Osteocyte (in vitro differentiated cells): ENCODE data around the gene SLC2A9. TPM values are rescaled to one million over a fixed set of nuclear protein-coding genes. Genes with fewer than 3 reads are reported as not detected.
"Not testable (repeated sequence)": the region's sequence is repeated elsewhere in the genome, so short reads cannot be mapped to it uniquely, and the experiment has no call there.

Experiments used
- DNase-seq: peaks from one replicate; pipeline ENCODE4 v3.0.0; 2021; ENCODE audit warnings: mixed read lengths; ENCODE audit not compliant: unreplicated experiment; ENCODE audit errors: extremely low spot score
- H3K27ac Mint-ChIP-seq: one replicate; pipeline ENCODE4 v1.8.0; 2021; ENCODE audit warnings: mild to moderate bottlenecking, mixed read lengths; ENCODE audit not compliant: unreplicated experiment
- H3K27me3 Mint-ChIP-seq: one replicate; pipeline ENCODE4 v1.8.0; 2021; ENCODE audit warnings: mixed read lengths; ENCODE audit not compliant: unreplicated experiment
- H3K36me3 Mint-ChIP-seq: one replicate; pipeline ENCODE4 v1.8.0; 2021; ENCODE audit warnings: mixed read lengths; ENCODE audit not compliant: unreplicated experiment
- H3K4me1 Mint-ChIP-seq: one replicate; pipeline ENCODE4 v1.8.0; 2021; ENCODE audit warnings: mixed read lengths; ENCODE audit not compliant: unreplicated experiment
- H3K4me3 Mint-ChIP-seq: one replicate; pipeline ENCODE4 v1.8.0; 2021; ENCODE audit warnings: mild to moderate bottlenecking, moderate library complexity, mixed read lengths; ENCODE audit not compliant: unreplicated experiment
- H3K9me3 Mint-ChIP-seq: one replicate; pipeline ENCODE4 v1.8.0; 2021; ENCODE audit warnings: mixed read lengths; ENCODE audit not compliant: unreplicated experiment
- CTCF ChIP-seq: fragments of 200-600 bp; sonication (generic); IDR thresholded peaks from 2 replicates; pipeline ENCODE4 v1.5.0; 2021; ENCODE audit warnings: antibody characterized with exemption, mild to moderate bottlenecking, moderate library complexity
- total RNA-seq: library from RNA; stranded (reverse); gene quantifications from 2 replicates; pipeline ENCODE4 v1.2.1, GENCODE V29; 2021

SLC2A9 gene
- total RNA-seq, 1 donor from 2014 or later: 0.43 TPM

DNA sequence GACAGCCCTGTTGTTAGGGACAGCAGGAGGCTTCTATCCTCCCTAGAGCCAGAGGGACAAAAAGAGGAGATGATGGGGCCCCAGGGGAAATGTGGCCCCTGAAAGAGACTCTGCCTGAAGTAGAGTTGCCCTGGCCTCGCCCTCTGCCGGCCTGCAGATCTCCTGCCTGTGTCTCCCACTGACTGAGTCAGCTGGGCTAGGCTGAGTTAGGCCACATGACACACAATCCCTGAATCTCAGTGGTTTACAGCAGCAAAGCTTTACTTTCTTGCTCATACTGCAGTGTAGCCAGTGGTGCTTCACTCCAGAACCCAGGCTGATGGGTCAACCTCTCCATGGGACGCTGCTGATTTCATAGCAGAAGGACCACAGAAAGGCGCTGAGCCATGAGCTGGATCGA is 216.4 kb downstream of the SLC2A9 start:
- H3K27ac Mint-ChIP-seq: no peak overlapping the region
- H3K4me1 Mint-ChIP-seq: no peaks in the 10 kb centered on the region
- H3K36me3 Mint-ChIP-seq: no peaks in the 10 kb centered on the region
- DNase-seq: no peak
- no peak overlapping the region for H3K4me3 Mint-ChIP-seq
- H3K27me3 Mint-ChIP-seq: no peaks in the 10 kb centered on the region
- H3K9me3 Mint-ChIP-seq: peaks cover 4% of the 10 kb centered on the region
- TF ChIP-seq CTCF: no peak

- H3K9me3 Mint-ChIP-seq: peaks cover 4% of the 10 kb centered on the region
- H3K27me3 Mint-ChIP-seq: no peaks in the 10 kb centered on the region
- TF ChIP-seq CTCF: no peak
- H3K4me1 Mint-ChIP-seq: no peaks in the 10 kb centered on the region
- H3K4me3 Mint-ChIP-seq: no peak overlapping the region
- no peak for DNase-seq
- H3K27ac Mint-ChIP-seq: no peak overlapping the region
- H3K36me3 Mint-ChIP-seq: no peaks in the 10 kb centered on the region
Observed at GRCh38 chr4:9800848-9801247, 220.4 kb downstream of the SLC2A9 start.

DNA sequence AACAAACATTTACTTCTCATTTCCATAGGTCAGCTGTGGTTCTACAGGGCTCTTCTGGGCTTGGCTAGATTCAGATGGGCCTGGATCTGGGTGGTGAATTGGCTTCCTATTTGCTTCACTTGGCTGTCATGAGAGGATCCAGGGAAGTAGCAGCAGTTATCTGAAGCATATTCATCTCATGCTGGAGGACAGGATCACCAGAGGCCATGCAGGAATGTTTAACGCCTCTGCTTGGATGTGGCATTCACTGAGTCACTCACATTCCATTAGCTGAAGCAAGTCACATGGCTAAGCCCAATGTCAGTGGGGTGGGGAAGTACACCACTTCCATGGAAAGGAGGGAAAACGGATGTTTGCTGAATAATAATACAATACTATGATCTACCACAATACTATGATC is 224.7 kb downstream of the SLC2A9 start:
- not testable (repeated sequence) for H3K9me3 Mint-ChIP-seq, H3K27me3 Mint-ChIP-seq, H3K4me1 Mint-ChIP-seq, H3K4me3 Mint-ChIP-seq, H3K27ac Mint-ChIP-seq, H3K36me3 Mint-ChIP-seq, DNase-seq

DNA sequence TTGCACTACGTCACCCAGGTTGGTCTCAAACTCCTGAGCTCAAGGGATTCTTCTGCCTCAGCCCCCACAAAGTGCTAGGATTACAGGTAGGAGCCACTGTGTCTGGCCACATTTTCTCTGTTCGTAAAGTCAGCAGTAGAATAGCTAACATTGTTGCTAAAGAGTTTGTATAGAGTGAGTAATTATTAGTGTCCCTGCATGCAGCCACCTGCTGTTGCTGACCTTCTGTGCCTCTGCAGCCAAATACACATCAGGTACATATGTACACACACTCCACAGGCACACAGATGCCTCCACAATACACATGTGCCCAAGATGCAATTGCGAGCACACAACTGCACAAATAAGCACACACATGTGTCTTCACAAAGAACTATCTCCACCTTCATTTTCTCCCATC is 228.9 kb downstream of the SLC2A9 start:
- Mint-ChIP-seq H3K36me3 (no peaks in the 10 kb centered on the region), H3K27me3 (no peaks in the 10 kb centered on the region), H3K4me1 (no peaks in the 10 kb centered on the region), H3K9me3 (peaks cover 15% of the 10 kb centered on the region), H3K4me3 (no peak overlapping the region), H3K27ac (no peak overlapping the region)
- no peak for TF ChIP-seq CTCF
- no peak for DNase-seq

DNA sequence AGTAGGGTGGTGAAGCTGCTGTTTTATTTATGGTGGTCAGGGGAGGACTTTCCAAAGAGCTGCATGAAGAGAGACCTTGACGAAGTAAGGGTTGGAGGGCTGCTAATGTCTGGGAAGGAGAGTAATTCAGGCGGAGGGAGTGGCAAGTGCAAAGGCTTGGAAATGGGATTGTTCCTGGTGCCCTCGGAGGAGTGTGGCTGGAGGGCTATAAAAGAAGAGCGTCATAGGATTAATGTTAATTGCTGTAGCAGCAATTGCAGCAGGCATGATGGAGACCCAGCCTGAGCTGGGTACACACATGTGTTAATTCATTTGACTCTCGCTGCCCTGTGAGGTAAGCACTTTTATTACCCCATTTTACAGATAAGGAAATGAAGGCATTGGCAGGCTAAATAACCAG is 235.4 kb downstream of the SLC2A9 start:
- not testable (repeated sequence) for H3K27ac Mint-ChIP-seq, H3K27me3 Mint-ChIP-seq, DNase-seq, H3K4me3 Mint-ChIP-seq, H3K9me3 Mint-ChIP-seq, H3K4me1 Mint-ChIP-seq, H3K36me3 Mint-ChIP-seq

DNA sequence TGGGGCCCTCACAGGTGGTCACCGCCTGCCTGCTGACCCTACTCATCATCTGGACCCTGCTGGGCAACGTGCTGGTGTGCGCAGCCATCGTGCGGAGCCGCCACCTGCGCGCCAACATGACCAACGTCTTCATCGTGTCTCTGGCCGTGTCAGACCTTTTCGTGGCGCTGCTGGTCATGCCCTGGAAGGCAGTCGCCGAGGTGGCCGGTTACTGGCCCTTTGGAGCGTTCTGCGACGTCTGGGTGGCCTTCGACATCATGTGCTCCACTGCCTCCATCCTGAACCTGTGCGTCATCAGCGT is 239.2 kb downstream of the SLC2A9 start:
- peaks cover 7% of the 10 kb centered on the region for H3K9me3 Mint-ChIP-seq
- H3K27me3 Mint-ChIP-seq: peaks cover 3% of the 10 kb centered on the region
- no peak overlapping the region for H3K4me3 Mint-ChIP-seq
- no peak for DNase-seq
- TF ChIP-seq CTCF: no peak
- H3K36me3 Mint-ChIP-seq: no peaks in the 10 kb centered on the region
- no peak overlapping the region for H3K27ac Mint-ChIP-seq
- H3K4me1 Mint-ChIP-seq: no peaks in the 10 kb centered on the region
